GM10248 (cell line): ENCODE measurements around the gene MUC22.
"Not testable (repeated sequence)": the region's sequence is repeated elsewhere in the genome, so short reads cannot be mapped to it uniquely, and the experiment has no call there.

ENCODE experiments used
- CTCF ChIA-PET: fragments of 300-600 bp; sonication (Branson Sonifier 250); formaldehyde crosslinking; extraction: SDS; loops from one replicate; lab custom pipeline; 2021; ENCODE audit warnings: antibody characterized with exemption; lab: Yijun Ruan, JAX
- POLR2A ChIA-PET: fragments of 350-650 bp; sonication (Branson Sonifier 250); formaldehyde crosslinking; extraction: SDS; loops from one replicate; lab custom pipeline; 2020; ENCODE audit warnings: antibody characterized with exemption; lab: Yijun Ruan, JAX
- DNase-seq: peaks from one replicate; pipeline ENCODE4 v3.0.0; 2012; ENCODE audit errors: extremely low spot score
- CTCF ChIP-seq: IDR thresholded peaks from 2 replicates; pipeline ENCODE4 v1.5.1; 2012; ENCODE audit warnings: mild to moderate bottlenecking, low read depth; ENCODE audit errors: extremely low read depth, missing control alignments, control extremely low read depth

MUC22 gene

GRCh38 chr6:31005249-31006020 lies 4.8 kb upstream of the MUC22 start:
- TF ChIP-seq CTCF = no peak
- ChIA-PET POLR2A (no interaction called here), CTCF (interaction anchor here (0.9 to 1.6 kb wide), 5 partner anchors 9 to 194 kb away, joined by 3 to 4 read pairs (median 3); no protein-coding TSS in a partner anchor)
- DNase-seq = no peak

- ChIA-PET POLR2A (no interaction called here), CTCF (interaction anchor here (1.2 to 1.7 kb wide), 2 partner anchors 8 to 10 kb away, joined by 3 to 5 read pairs; no protein-coding TSS in a partner anchor)
- DNase-seq = no peak
- TF ChIP-seq CTCF = no peak
Measured at GRCh38 chr6:31007694-31008093, 2.6 kb upstream of the MUC22 start.

- TF ChIP-seq CTCF = no peak
- DNase-seq = no peak
- ChIA-PET CTCF (interaction anchor here (1.2 kb wide), 1 partner anchor 9 kb away, joined by 3 read pairs; no protein-coding TSS in a partner anchor), POLR2A (no interaction called here)
Measured at GRCh38 chr6:31008165-31008564, 2.1 kb upstream of the MUC22 start.

- POLR2A ChIA-PET = no interaction called here
- CTCF ChIA-PET = interaction anchor here (1.2 kb wide), 1 partner anchor 78 kb away, joined by 3 read pairs; no protein-coding TSS in a partner anchor
- DNase-seq = no peak
- no peak for TF ChIP-seq CTCF
Measured at GRCh38 chr6:31009731-31010130, 543 bp upstream of the MUC22 start.

GRCh38 chr6:31011153-31011552 lies 879 bp downstream of the MUC22 start:
- no peak for DNase-seq
- POLR2A ChIA-PET = no interaction called here
- no peak for TF ChIP-seq CTCF
- CTCF ChIA-PET = no interaction called here

GRCh38 chr6:31016659-31017299 lies 6.5 kb downstream of the MUC22 start:
- ChIA-PET CTCF (interaction anchor here (1.3 to 1.5 kb wide), 2 partner anchors 28 to 63 kb away, joined by 3 to 5 read pairs; no protein-coding TSS in a partner anchor), POLR2A (no interaction called here)
- DNase-seq = no peak
- no peak for TF ChIP-seq CTCF

GRCh38 chr6:31017436-31017835 lies 7.2 kb downstream of the MUC22 start:
- CTCF ChIA-PET = interaction anchor here (1.0 to 1.5 kb wide), 3 partner anchors 29 to 564 kb away, joined by 3 to 4 read pairs (median 3); no protein-coding TSS in a partner anchor
- POLR2A ChIA-PET, DNase-seq: not testable (repeated sequence)
